ENCODE results near the gene LRRC8E.
"Not testable (repeated sequence)": the region's sequence is repeated elsewhere in the genome, so short reads cannot be mapped to it uniquely, and the experiment has no call there.

The LRRC8E gene

DNA sequence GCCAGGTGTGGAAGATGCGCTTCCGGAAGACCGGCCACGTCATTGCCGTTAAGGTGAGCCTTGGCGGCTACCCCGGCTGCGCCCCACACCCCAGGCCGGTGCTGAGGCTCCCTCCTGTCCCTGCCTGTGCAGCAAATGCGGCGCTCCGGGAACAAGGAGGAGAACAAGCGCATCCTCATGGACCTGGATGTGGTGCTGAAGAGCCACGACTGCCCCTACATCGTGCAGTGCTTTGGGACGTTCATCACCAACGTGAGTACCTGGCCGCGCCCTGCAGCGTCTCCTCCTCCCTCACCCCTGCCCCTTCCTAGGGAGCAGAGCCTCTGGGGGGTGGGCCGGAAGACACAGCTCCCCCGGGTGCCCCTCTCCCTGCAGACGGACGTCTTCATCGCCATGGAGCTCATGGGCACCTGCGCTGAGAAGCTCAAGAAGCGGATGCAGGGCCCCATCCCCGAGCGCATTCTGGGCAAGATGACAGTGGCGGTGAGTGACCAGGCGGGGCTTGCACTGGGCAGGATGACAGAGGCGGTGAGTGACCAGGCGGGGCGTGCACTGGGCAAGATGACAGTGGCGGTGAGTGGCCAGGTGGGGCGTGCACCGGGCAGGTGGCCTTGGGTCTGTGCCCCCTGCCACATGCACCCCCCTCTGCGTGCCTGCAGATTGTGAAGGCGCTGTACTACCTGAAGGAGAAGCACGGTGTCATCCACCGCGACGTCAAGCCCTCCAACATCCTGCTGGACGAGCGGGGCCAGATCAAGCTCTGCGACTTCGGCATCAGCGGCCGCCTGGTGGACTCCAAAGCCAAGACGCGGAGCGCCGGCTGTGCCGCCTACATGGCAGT lies 22.2 kb downstream of the LRRC8E start:
- DNase-seq = no peak

DNA sequence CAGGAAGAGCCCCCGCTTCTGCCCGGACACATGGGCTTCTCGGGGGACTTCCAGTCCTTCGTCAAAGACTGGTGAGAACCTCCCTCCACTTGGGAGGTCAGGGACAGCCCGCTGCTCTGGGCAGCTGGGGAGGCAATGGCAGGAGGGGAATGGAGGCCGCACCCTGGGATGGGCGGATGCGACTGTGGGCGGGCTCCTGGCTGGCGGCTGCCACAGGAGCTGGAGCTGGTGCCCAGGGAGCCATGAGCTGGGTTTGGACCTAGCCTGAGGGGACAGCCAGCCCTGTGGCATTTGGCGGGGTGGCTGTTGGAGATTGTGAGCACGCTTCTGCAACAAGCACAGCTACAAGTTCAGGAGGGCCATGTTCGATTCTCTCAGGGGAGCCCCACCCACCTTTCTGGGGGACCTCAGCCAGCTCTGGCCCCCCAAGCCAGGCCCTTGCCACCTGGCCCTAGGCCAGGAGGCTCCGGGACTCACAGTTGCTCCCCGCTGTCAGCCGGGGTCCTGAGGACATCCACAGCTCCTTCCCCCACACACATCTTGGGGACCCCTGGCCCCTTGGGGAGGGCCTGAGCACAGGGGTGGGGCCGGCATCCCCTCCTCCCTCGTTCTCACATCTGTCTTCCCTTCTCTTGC lies 23.3 kb downstream of the LRRC8E start:
- no peak for DNase-seq

DNA sequence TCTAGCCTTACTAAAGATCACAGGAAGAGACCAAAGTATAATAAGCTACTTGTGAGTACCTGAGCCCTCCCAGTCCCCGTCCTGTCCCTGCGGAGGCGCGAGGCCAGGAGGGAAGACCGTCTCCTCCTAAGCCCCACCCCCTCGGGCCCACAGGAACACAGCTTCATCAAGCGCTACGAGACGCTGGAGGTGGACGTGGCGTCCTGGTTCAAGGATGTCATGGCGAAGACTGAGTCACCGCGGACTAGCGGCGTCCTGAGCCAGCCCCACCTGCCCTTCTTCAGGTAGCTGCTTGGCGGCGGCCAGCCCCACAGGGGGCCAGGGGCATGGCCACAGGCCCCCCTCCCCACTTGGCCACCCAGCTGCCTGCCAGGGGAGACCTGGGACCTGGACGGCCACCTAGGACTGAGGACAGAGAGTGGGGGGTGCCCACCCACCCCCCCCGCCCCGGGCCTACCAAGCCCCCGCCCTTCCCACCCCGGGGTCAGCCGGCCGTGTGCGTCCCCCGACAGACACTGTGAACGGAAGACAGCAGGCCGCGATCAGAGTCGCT lies 23.9 kb downstream of the LRRC8E start:
- no peak for DNase-seq

DNA sequence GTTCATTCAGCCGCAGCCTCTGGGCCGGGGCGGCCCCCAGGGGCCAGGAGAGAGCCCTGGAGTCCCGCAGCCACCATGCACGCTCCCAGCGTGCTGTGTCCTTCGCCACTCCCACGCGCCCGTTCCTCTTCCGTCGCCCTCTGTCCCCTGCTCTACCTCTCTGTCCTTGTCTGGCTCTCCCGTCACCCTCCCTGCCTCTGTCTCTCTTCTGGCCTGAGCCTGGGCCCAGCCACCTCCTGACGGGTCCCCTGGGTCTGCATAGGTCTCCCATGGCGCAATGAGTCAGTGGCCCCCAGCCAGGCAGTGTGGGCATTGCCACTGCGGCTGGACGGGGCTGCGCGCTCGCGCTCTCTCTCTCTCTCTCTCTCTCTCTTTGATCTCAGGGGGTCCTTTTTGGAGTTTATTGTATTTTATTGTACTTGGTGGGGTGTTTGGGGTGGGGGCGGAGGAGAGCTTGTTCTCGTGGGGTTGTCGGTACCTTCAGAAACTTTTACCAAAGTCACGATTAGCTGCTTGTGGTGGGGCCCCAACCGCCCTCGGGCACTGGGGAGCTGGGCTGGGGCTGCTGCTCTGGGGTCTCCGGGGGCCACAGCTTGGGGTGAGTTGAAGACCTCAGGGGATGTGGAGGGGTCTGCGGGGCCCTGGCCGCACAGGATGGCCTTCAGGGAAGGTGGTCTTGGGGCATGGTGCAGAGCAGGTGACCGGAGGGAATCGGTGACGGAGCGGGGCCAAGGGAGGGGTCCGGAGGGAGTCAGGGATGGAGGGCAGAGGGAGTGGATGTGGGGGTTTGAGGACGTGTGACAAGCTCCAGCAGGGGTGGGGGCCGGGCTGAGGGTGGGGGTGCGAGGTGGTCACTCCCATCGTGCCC lies 24.6 kb downstream of the LRRC8E start:
- no peak for DNase-seq

DNA sequence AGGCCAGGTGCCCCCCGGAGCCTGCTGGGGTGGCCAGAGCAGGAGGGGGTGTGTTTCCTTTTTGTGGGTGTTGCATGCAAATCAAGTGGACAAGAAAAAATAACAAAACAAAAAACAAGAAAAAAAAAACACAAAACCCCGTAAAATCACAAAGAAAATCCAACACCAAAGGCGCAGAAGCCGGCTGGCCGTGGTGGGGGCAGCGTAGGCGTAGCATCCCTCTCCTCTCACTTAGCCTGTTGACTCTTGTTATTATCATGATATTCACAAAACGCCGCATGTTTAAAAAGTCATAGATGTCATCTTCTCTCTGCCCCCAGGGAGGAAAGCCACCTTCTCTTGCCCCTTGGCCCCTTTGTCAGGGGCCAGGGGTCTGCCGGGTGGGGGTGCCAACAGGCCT lies 25.3 kb downstream of the LRRC8E start:
- no peak for DNase-seq

DNA sequence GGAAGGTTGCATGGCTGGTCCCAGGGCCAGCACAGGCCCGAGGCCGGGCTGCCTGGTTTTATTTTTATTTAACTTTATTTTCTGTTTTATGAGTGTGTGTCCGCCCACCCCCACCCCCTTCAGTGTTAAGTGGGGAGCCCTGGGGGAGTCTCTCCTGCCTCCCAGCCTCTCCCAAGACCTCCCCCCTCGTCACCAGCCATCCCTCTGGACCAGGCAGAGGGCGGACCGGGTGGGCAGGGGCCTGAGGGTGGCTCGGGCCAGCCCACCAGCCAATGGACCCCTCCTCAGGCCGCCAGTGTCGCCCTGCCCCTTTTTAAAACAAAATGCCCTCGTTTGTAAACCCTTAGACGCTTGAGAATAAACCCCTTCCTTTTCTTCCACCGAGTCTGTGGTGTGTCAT lies 25.8 kb downstream of the LRRC8E start:
- no peak for DNase-seq

DNA sequence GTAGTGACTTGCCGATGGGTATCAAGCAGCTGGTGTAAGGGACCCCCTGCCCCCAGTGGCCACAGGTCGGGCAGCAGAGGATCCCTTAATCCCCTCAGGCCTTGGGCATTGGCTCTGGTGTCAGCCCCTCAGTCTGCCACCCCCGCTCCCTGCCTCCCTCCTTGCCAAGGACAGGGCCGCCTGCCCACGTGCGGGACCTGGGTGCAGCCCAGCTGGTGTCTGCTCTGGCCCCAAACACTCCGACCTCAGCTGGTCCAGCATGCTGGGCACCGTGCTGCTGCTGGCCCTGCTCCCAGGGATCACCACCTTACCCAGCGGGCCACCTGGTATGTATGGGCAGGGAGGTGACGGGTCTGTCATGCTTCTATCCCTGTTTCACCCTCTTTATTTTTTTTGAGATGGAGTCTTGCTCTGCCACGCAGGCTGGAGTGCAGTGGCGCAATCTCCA lies 26.3 kb downstream of the LRRC8E start, which contains the start of gene TGFBR3L:
TSS of gene TGFBR3L (plus strand) at position 233 of the 448 bp plus-strand sequence.
- no peak for DNase-seq

DNA sequence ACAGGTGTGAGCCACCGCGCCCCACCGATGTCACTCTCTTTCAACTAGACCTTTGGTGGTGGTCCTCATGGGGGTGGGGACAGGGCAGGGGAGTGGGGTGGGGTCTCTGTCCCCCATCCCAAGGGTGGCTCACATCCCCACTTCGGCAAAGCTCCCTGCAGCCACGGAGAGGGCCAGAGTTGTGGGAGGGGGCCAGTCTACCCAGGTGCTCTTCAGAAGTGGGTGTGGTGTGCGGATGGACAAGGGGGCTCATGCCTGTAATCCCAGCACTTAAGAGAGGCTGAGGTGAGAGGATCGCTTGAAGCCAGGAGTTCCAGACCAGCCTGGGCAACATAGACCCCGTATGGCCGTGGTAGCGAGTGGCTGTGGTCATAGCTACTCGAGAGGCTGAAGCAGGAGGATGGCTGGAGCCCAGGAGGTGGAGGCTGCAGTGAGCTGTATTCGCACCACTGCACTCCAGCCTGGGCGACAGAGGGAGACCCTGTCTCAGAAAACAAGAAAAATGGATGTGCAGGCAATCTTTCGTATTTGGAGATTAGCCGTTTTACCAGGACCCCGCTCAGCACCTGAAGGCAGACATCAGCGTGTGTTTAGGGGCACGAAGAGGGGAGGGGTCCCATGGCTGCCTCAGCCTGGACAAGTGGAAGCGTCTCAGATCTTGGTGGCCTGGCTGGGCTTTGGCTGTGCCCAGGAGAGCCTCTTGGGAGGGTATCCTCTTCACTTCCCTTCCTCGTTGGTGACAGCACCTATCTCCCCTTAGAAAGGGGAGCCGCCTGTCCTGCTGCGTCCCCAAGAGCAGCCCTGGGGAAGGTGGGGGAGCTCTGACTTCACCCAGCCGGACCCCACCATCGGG lies 27.2 kb downstream of the LRRC8E start:
- no peak for DNase-seq

DNA sequence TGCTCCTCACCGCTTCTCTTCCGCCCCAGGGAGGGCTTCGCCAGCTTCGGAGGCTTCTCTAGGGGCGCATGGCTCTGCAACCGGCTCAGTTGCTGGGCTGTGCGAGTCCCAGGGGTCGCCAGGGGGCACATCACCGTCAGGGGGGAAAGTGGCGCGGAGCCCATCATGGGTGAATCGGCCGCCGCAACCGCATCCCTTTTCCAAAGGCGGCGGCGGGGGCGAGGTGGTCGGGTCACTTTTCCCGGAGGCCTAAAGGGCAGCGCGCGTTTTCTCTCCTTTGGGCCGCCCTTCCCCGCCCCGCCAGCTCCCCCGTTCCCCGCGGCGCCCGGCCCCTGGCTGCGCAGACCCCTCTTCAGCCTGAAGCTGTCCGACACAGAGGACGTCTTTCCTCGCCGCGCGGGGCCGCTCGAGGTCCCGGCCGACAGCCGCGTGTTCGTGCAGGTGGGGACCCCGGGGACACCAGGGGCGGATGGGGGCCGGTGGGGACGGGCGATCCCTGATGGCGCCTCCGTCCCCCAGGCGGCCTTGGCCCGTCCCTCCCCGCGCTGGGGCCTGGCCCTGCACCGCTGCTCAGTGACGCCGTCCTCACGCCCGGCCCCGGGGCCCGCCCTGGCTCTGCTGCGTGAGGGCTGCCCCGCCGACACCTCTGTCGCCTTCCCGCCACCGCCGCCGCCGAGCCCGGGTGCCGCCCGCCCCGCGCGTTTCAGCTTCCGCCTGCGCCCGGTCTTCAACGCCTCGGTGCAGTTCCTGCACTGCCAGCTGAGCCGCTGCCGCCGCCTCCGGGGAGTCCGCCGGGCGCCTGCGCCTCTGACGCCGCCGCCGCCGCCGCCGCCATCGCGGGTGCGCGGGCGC lies 28.0 kb downstream of the LRRC8E start:
- DNase-seq = peak in 1 of 2 experiments; percentile 26

DNA sequence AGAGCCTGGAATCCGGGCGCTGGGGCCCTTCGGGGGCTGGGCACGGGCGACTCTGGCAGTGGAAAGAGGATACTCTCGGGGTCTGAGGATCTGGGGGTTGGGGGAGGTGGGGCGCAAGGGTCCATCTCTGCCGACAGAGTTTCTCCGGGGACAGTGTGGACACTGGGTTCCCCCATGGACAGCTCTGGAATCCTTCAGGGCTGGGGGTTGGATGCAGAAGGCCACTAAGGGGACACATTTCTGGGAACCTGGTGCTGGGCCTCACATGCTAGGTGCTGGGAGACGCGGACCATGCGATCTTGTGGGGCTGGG lies 28.6 kb downstream of the LRRC8E start:
- no peak for DNase-seq

DNA sequence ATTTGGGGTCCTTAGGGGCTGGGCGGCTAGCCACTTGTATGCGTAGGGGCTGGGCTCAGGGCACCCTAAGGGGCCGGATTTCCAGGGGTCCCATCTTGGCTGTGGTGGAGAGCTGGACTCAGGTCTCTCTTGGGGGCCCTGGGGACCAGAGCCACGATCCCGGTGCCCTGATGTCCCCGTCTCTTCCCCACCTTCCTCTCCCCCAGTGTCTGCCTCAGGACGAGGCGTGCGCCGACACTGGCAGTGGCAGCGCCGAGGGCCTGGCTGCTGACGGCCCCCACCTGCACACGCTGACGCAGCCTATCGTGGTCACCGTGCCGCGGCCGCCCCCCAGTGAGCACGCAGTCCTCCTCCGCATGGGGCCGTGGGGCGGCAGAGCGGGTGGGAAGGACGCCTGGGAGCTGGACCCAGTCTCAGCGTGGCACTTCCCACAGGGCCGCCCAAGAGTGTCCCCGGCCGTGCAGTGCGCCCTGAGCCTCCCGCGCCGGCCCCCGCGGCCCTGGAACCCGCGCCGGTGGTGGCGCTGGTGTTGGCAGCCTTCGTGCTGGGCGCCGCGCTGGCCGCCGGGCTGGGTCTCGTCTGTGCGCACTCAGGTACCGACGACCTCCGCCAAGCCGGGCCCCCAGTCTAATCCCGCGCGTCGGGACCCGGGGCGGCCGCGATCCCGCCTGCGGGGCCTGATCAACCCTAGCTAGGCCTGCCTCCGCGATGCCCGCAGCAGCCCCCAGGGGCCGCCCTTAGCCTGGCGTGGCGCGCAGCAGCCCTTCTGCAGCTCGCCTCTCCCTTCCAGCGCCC lies 29.2 kb downstream of the LRRC8E start:
- peak in 1 of 2 experiments; percentile 64 for DNase-seq

DNA sequence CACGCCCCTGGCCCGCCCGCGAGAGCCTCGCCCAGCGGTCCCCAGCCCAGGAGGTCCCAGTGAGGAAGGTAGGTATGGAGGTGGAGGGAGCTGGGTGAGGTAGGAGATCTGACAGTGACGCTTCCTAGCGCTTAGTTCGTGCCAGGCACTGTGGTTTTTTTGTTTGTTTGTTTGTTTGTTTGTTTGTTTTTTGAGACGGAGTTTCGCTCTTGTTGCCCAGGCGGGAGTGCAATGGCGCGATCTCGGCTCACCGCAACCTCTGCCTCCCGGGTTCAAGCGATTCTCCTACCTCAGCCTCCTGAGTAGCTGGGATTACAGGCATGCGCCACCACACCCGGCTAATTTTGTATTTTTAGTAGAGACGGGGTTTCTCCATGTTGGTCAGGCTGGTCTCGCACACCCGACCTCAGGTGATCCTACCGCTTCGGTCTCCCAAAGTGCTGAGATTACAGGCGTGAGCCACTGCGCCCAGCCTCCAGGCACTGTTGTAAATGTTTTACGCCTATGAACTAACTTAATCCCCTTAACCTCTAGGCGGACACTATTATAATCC lies 29.8 kb downstream of the LRRC8E start:
- not testable (repeated sequence) for DNase-seq

DNA sequence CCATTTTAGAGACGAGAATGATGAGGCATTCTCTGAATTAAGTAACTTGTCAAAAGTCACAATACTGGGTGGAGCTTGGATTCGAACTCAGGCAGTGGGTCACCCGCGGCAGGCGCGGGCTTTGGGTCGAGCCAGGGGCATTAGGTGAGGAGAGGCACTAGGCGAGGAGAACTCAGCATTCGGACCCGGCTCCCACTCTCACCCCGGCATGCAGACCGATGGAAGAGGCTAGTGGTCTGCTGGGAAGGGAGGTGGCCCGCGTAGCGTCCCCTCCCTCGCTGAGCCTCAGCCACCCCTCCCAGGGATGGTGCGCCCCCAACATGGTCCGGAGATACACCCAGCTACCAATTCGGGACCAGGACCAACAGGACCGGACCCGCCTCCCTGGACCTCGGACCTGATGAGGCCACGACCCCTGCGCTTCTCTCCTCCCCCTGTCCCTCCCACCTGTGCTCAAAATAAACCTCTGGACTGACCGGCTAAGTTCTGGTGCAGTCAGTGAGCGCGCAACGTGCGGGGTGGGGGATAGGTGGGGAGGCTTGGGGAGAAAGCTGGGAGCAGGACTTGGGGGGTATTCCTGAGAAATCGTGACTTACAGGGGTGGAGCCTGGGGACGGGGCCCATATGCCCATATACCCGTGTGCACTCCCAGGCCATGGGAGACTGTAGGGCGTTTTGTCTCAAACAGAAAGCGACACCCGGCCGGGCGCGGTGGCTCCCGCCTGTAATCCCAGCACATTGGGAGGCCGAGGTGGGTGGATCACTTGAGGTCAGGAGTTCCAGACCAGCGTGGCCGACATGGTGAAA lies 30.5 kb downstream of the LRRC8E start:
- DNase-seq = no peak

DNA sequence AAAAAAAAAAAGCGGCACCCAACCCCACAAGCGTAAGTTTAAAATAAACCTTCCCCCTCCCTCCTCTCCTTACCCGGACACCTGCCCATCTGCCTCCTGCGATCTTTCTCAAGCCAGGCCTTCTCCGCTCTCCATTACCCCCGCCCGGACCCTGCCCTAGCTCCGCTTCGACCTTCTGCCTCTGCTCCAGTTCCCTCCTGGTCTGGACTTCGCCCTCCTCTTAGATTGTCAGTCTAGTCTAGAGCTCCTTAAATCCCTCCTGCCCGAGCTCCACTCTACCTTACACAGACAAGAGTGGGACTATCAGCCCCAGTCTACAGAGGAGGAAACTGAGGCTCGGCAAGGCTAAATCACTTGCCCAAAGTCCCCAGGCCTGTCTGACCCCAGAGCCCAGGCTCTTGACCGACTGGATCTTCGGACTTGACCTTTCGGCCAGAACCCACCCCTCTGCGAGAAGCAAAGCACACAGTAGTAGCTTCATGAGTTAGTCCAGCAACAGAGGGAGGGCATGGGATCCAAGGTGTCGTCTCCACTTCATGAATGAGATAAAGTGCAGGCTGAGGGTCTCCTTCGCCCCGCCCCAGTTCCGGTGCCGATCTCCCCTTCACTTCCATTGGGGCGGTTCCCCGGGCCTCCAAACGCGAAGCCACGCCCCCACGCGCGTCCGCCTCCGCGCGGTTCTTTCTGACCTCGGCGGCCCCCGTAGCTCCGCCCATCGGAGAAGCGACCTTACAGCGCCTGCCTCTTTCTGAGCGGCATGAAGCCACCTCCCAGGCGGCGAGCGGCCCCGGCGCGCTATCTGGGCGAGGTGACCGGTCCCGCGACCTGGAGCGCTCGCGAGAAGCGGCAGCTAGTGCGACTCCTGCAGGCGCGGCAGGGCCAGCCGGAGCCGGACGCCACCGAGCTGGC lies 31.6 kb downstream of the LRRC8E start, which contains the start of gene SNAPC2:
TSS of gene SNAPC2 (plus strand) at position 729 of the 909 bp plus-strand sequence. CDS start at position 758, 29 bp downstream.
- peak; percentile 65 to 93 for DNase-seq

DNA sequence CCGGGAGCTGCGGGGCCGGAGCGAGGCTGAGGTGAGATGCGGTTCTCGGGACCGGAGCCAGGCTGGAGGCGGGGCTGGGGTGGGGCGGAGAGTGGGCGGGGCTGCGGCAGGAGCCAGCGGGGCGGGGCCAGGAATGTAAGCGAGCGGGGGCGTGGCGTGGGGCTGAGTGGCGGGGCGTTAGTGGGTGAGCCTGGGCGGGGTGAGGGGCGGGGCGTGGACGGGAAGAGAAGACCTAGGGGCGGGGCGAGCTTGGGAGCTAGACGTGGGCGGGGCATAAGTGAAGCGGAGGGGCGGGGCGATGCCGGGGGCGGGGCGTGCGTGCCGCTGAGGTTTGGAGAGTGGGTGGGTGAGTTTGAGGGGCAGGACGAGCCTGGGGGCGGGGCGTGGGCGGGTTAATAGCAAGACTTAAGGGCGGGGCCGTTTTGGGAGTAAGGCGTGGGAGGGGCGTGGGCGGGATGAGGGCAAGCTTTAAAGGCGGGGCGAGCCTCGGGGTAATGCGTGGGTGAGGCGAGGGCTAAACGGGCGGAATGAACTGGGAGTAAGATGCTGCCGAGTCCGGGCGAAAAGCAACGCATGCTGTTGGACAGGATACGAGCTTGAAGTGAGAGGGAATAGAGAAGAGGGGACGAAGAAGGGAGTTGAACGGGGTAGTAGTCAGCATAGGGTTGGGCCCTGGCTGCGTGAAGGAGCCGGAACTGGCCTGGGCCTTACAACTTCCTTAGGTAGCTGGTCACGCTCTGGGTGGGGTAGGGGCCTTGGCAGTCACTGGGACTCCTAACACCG lies 32.4 kb downstream of the LRRC8E start:
- DNase-seq = peak; percentile 79 to 97

DNA sequence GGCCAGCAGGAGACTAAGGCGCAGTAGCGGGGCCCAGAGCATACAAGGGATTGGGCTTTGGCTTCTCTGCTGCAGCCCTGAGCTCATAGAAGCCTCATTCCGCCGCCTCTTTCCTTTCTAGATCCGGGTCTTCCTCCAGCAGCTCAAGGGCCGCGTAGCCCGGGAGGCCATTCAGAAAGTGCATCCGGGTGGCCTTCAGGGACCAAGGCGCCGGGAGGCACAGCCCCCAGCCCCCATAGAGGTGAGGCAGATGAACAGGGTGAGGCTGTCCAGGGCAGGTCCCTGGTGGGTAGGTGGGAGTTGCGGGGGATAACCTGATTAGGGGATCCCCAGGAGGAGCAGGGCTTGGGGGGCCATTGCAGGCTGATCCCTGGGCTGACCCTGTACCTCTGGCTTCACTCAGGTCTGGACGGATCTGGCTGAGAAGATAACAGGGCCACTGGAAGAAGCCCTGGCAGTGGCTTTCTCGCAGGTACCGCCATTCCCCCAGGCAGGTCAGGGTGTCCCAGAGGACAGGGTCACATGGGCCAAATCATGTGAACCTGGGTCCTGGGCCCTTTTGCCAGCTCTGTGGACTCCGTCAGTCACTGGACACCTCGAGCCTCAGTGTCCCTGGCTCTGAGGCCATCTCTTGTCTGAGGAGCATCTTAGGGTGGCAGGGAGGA lies 33.1 kb downstream of the LRRC8E start:
- peak in 1 of 2 experiments; percentile 55 for DNase-seq
